OCI-LY1 (cell line): Measurements from ENCODE around the gene FATE1.

ENCODE experiments used
- CTCF ChIP-seq: fragments of 200-600 bp; sonication (generic), shearing (Covaris generic); IDR thresholded peaks from 2 replicates; pipeline ENCODE4 v1.5.1; 2017; ENCODE audit warnings: mild to moderate bottlenecking, antibody characterized with exemption, low read length, moderate library complexity, mixed read lengths
- EZH2 ChIP-seq: fragments of 200-600 bp; sonication (generic), shearing (Covaris generic); IDR thresholded peaks from 2 replicates; pipeline ENCODE4 v1.8.0; 2017; ENCODE audit warnings: borderline replicate concordance, mixed run types, mild to moderate bottlenecking, antibody characterized with exemption, low read length, moderate library complexity, mixed read lengths

DNA sequence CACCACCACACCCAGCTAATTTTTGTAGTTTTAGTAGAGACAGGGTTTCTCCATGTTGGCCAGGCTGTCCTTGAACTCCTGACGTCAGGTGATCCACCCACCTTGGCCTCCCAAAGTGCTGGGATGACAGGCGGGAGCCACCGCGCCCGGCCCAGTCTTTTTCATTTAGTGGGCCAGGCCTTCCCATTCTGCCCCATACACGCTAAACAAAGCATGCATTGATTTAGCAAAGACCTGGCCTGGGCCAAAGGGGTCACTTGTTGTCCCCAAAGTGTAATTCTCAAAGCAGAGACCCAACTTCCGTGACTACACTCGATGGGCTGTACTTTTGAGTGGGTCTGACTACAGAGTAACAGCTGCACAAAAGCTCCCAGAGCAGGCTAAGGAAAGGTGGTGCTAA lies 47.9 kb downstream of the FATE1 start:
- no peak for TF ChIP-seq CTCF
- no peak for TF ChIP-seq EZH2
